HL-60 (cell line): Measurements from ENCODE around the gene IRF2BP2.

Experiments used
- DNase-seq, 2 experiments: peaks; one replicate each; pipeline ENCODE4 v3.0.0-alpha.2; 2010 to 2020; ENCODE audit warnings: low read depth in 1 of 2, low spot score in 1 of 2
- H3K27ac ChIP-seq: fragments of 250-450 bp; sonication (Bioruptor Pico); replicated peaks from 2 replicates; pipeline ENCODE4 v1.5.1; 2020; ENCODE audit warnings: mild to moderate bottlenecking, moderate library complexity
- H3K27me3 ChIP-seq: fragments of 250-450 bp; sonication (Bioruptor Pico); 2 replicates; pipeline ENCODE4 v1.5.1; 2021; ENCODE audit warnings: mild to moderate bottlenecking, moderate library complexity; ENCODE audit not compliant: insufficient read depth, poor library complexity, severe bottlenecking
- H3K4me3 ChIP-seq: replicated peaks from 2 replicates; pipeline ENCODE4 v1.5.1; 2011; ENCODE audit warnings: mild to moderate bottlenecking, control low read depth, low read length; ENCODE audit not compliant: insufficient read depth
- GABPA ChIP-seq: IDR thresholded peaks from 2 replicates; pipeline ENCODE4 v1.6.1; 2012; ENCODE audit warnings: low read depth
- POLR2AphosphoS5 ChIP-seq: IDR thresholded peaks from 2 replicates; pipeline ENCODE4 v1.6.1; 2012; ENCODE audit warnings: low read depth
- SPI1 ChIP-seq: IDR thresholded peaks from 2 replicates; pipeline ENCODE4 v1.6.1; 2012; ENCODE audit warnings: low read depth, mild to moderate bottlenecking, borderline replicate concordance
- TF ChIP-seq, protein P1 (sequence below): IDR thresholded peaks from 2 replicates; pipeline ENCODE4 v1.6.1; 2012; ENCODE audit warnings: low read depth; ENCODE audit not compliant: insufficient replicate concordance
- TF ChIP-seq, protein P2 (sequence below): IDR thresholded peaks from one replicate; pipeline ENCODE4 v1.5.1; 2011; ENCODE audit warnings: low read length, control low read depth, inconsistent platforms; ENCODE audit not compliant: insufficient read depth

Gene IRF2BP2

DNA sequence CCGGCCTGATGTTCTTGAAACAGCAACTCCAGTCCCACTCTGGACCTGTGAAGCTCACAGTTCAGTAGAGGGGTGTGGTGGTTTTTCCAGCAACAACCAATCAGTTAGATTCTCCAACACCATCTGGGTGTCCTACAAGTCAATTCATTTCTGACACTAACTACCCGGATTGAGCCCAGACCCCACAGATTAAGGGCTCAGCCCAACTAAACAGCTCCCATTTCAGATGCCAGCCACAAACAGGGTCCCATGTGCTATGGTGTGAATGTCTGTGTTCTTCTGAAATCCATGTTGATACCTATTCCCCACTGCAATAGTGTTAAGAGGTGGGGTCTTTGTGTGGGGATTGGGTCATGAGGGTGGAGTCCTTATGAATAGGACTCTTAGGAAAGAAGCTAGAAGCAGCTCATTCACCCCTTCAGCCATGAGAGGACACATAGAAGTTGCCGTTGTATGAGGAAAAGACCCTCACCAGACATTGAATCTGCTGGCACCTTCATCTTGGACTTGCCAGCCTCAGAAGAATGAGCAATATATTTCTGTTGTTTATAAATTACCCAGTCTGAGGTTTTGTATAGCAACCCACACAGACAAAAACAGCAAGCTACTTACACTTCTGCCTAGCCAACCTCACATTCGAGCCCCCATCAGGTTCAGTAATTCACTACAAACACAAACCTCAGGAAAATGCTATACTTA, 53.6 kb downstream of the IRF2BP2 start:
- Histone ChIP-seq H3K27ac (no peak overlapping the region), H3K4me3 (no peak overlapping the region), H3K27me3 (no peaks in the 10 kb centered on the region)
- TF ChIP-seq, protein P1, sequence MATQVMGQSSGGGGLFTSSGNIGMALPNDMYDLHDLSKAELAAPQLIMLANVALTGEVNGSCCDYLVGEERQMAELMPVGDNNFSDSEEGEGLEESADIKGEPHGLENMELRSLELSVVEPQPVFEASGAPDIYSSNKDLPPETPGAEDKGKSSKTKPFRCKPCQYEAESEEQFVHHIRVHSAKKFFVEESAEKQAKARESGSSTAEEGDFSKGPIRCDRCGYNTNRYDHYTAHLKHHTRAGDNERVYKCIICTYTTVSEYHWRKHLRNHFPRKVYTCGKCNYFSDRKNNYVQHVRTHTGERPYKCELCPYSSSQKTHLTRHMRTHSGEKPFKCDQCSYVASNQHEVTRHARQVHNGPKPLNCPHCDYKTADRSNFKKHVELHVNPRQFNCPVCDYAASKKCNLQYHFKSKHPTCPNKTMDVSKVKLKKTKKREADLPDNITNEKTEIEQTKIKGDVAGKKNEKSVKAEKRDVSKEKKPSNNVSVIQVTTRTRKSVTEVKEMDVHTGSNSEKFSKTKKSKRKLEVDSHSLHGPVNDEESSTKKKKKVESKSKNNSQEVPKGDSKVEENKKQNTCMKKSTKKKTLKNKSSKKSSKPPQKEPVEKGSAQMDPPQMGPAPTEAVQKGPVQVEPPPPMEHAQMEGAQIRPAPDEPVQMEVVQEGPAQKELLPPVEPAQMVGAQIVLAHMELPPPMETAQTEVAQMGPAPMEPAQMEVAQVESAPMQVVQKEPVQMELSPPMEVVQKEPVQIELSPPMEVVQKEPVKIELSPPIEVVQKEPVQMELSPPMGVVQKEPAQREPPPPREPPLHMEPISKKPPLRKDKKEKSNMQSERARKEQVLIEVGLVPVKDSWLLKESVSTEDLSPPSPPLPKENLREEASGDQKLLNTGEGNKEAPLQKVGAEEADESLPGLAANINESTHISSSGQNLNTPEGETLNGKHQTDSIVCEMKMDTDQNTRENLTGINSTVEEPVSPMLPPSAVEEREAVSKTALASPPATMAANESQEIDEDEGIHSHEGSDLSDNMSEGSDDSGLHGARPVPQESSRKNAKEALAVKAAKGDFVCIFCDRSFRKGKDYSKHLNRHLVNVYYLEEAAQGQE: no peak
- TF ChIP-seq, protein P2, sequence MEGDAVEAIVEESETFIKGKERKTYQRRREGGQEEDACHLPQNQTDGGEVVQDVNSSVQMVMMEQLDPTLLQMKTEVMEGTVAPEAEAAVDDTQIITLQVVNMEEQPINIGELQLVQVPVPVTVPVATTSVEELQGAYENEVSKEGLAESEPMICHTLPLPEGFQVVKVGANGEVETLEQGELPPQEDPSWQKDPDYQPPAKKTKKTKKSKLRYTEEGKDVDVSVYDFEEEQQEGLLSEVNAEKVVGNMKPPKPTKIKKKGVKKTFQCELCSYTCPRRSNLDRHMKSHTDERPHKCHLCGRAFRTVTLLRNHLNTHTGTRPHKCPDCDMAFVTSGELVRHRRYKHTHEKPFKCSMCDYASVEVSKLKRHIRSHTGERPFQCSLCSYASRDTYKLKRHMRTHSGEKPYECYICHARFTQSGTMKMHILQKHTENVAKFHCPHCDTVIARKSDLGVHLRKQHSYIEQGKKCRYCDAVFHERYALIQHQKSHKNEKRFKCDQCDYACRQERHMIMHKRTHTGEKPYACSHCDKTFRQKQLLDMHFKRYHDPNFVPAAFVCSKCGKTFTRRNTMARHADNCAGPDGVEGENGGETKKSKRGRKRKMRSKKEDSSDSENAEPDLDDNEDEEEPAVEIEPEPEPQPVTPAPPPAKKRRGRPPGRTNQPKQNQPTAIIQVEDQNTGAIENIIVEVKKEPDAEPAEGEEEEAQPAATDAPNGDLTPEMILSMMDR: no peak
- no peak for TF ChIP-seq GABPA
- TF ChIP-seq SPI1: no peak
- no peak for TF ChIP-seq POLR2AphosphoS5
- no peak for DNase-seq

DNA sequence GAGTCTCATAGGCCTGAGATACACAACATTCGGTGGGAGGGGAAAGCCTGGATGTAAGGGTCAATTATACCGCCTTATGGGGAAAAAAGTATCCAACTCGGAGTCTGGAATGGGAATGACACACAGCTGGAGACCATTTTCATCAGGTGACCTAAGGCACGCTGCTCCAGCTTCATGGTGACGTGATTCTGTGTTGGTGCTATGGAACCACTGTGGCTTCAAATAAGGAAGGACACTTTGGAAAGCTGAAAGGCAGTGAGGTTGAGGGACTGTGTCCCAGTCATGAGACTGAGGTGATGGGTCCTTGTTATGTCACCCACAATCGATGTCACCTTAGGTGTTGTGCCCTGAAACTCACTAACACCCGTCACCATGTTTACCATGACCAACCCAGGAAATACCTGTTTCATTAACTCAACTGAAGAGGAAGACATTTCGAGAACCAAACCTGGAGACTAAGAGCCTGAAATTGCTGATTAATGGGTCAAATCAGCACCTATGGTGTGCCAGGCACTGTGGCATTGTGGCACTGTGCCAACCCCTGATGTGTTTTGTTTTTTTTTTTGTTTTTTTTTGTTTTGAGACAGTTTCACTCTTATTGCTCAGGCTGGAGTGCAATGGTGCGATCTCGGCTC, 54.5 kb downstream of the IRF2BP2 start:
- H3K27me3 ChIP-seq: no peaks in the 10 kb centered on the region
- no peak overlapping the region for H3K4me3 ChIP-seq
- TF ChIP-seq, protein P2: no peak
- TF ChIP-seq, protein P1: no peak
- TF ChIP-seq POLR2AphosphoS5 (no peak), GABPA (no peak), SPI1 (no peak)
- DNase-seq: no peak
- H3K27ac ChIP-seq: no peak overlapping the region

DNA sequence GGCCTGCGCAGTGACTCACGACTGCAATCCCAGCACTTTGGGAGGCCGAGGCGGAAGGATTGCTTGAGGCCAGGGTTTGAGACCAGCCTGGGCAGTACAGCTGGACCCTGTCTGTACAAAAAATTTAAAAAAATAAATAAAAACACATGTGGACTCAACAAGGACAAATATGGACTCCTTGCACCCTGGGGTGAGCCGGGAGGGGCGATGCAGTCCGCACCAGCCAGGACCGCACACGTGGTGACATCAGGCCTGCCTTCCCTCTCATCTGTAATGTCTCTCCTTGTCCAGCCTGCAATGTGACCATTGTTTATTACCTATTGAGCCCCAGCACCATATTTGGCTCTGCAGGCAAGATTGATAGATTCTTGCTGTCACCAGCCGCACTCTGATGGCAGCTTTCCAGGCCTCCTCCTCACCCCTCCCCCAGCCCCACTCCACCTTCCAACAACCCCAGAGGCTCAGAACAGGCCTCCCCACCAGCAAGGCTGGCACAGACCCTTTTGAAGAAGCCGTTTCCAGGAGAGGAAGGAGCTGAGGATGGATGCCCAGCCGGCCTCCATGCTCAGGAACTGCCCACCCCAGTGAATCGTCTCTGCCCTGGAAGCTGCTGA, 55.2 kb downstream of the IRF2BP2 start:
- Histone ChIP-seq H3K27me3 (no peaks in the 10 kb centered on the region), H3K27ac (no peak overlapping the region), H3K4me3 (no peak overlapping the region)
- TF ChIP-seq, protein P2: no peak
- TF ChIP-seq POLR2AphosphoS5: no peak
- no peak for TF ChIP-seq GABPA
- TF ChIP-seq SPI1: no peak
- TF ChIP-seq, protein P1: no peak
- DNase-seq: no peak
